Peyer's patch (tissue), 4 donors: Measurements from ENCODE around the gene RBMS1. TPM values are rescaled to one million over a fixed set of nuclear protein-coding genes. Genes with fewer than 3 reads are reported as not detected.
A peak's percentile ranks its signal among the peaks of the same experiment; 100 is the strongest.

Experiments
- DNase-seq, 3 donors: peaks; one replicate each; pipeline ENCODE4 v3.0.0-alpha.2; 2017 to 2019
- H3K27ac ChIP-seq, 4 donors: fragments of 200-600 bp; sonication (generic); one replicate each; pipeline ENCODE4 v1.5.1; 2016 to 2019
- H3K27me3 ChIP-seq, 2 donors: fragments of 200-600 bp; sonication (generic); one replicate each; pipeline ENCODE4 v1.5.1; 2019
- H3K36me3 ChIP-seq, 3 donors: fragments of 200-600 bp; sonication (generic); one replicate each; pipeline ENCODE4 v1.5.1; 2016 to 2019
- H3K4me1 ChIP-seq, 4 donors: fragments of 200-600 bp; sonication (generic); one replicate each; pipeline ENCODE4 v1.5.1; 2016 to 2019
- H3K4me3 ChIP-seq, 4 donors: fragments of 200-600 bp; sonication (generic); 1 replicate in 3 of 4; 2 replicates in 1 of 4; pipeline ENCODE4 v1.5.1; 2016 to 2019; ENCODE audit warnings: mild to moderate bottlenecking in 1 of 4
- H3K9me3 ChIP-seq, 4 donors: fragments of 200-600 bp; sonication (generic); one replicate each; pipeline ENCODE4 v1.5.1; 2016 to 2019; ENCODE audit warnings: mild to moderate bottlenecking in 1 of 4
- CTCF ChIP-seq, 6 experiments: fragments of 450-650 bp in 4 of 6; fragments of 200-600 bp in 2 of 6; sonication (generic) in 1 of 6; IDR thresholded peaks; one replicate each; pipeline ENCODE4 v1.5.1; 2017 to 2019; ENCODE audit warnings: antibody characterized with exemption in 6 of 6, mild to moderate bottlenecking in 3 of 6, moderate library complexity in 1 of 6
- POLR2A ChIP-seq, 2 donors: fragments of 450-650 bp; IDR thresholded peaks; one replicate each; pipeline ENCODE4 v1.5.1; 2017; ENCODE audit warnings: antibody characterized with exemption in 2 of 2, mild to moderate bottlenecking in 2 of 2, moderate library complexity in 2 of 2
- total RNA-seq, 4 donors: library from RNA; depleted of rRNA; stranded (reverse); fragments of >200 nt; gene quantifications; one replicate each; pipeline ENCODE4 v1.1.0, GENCODE V29; 2016

The RBMS1 gene
- total RNA-seq, 4 donors from 2014 or later, result 10.5 to 41.3 (median 18.5) TPM

GRCh38 chr2:160363961-160364360, 129.6 kb downstream of the RBMS1 start:
- H3K9me3 ChIP-seq, result no peaks in the 10 kb centered on the region
- H3K36me3 ChIP-seq, result no peaks in the 10 kb centered on the region
- H3K27ac ChIP-seq, result peak overlapping the region in 1 of 4 donors; percentile 10
- TF ChIP-seq POLR2A (IDR thresholded peaks at IDR 0.05) (no peak), CTCF (IDR thresholded peaks at IDR 0.05) (no peak)
- no peaks in the 10 kb centered on the region for H3K27me3 ChIP-seq
- DNase-seq, result no peak
- H3K4me3 ChIP-seq, result no peak overlapping the region
- H3K4me1 ChIP-seq, result peaks cover 0 to 40% (median 3%) of the 10 kb centered on the region in 4 donors

- Histone ChIP-seq H3K4me3 (no peak overlapping the region), H3K27me3 (no peaks in the 10 kb centered on the region), H3K27ac (no peak overlapping the region), H3K4me1 (peaks cover 0 to 31% (median 2%) of the 10 kb centered on the region in 4 donors), H3K9me3 (no peaks in the 10 kb centered on the region), H3K36me3 (no peaks in the 10 kb centered on the region)
- TF ChIP-seq CTCF (IDR thresholded peaks at IDR 0.05), result no peak
- no peak for TF ChIP-seq POLR2A (IDR thresholded peaks at IDR 0.05)
- DNase-seq, result no peak
Observed at GRCh38 chr2:160363055-160363454, 130.6 kb downstream of the RBMS1 start.

GRCh38 chr2:160362541-160362940, 131.1 kb downstream of the RBMS1 start:
- Histone ChIP-seq H3K36me3 (no peaks in the 10 kb centered on the region), H3K4me1 (peaks cover 0 to 25% (median 0%) of the 10 kb centered on the region in 4 donors), H3K27ac (no peak overlapping the region), H3K4me3 (no peak overlapping the region), H3K27me3 (no peaks in the 10 kb centered on the region), H3K9me3 (no peaks in the 10 kb centered on the region)
- TF ChIP-seq CTCF (IDR thresholded peaks at IDR 0.05) (no peak), POLR2A (IDR thresholded peaks at IDR 0.05) (no peak)
- DNase-seq, result no peak

DNA sequence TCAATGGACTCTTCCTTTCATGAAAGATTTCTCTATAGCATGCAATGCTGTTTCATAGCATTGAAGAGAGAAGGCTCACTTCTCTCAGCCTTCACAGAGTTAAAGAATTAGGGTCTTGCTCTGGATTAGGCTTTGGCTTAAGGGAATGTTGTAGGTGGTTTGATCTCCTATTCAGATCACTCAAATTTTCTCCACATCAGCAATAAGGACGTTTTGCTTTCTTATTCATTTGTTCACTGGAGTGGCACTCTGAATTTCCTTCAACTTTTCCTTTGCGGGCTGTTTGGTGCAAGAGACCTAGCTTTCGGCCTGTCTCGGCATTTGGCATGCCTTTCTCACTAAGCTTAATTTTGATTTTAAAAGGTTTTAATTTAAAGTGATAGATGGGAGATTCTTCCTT, 131.6 kb downstream of the RBMS1 start:
- no peak for TF ChIP-seq POLR2A (IDR thresholded peaks at IDR 0.05)
- no peak for TF ChIP-seq CTCF (IDR thresholded peaks at IDR 0.05)
- no peaks in the 10 kb centered on the region for H3K27me3 ChIP-seq
- H3K4me3 ChIP-seq, result no peak overlapping the region
- no peaks in the 10 kb centered on the region for H3K9me3 ChIP-seq
- H3K27ac ChIP-seq, result no peak overlapping the region
- DNase-seq, result no peak
- peaks cover 0 to 22% (median 0%) of the 10 kb centered on the region in 4 donors for H3K4me1 ChIP-seq
- no peaks in the 10 kb centered on the region for H3K36me3 ChIP-seq

DNA sequence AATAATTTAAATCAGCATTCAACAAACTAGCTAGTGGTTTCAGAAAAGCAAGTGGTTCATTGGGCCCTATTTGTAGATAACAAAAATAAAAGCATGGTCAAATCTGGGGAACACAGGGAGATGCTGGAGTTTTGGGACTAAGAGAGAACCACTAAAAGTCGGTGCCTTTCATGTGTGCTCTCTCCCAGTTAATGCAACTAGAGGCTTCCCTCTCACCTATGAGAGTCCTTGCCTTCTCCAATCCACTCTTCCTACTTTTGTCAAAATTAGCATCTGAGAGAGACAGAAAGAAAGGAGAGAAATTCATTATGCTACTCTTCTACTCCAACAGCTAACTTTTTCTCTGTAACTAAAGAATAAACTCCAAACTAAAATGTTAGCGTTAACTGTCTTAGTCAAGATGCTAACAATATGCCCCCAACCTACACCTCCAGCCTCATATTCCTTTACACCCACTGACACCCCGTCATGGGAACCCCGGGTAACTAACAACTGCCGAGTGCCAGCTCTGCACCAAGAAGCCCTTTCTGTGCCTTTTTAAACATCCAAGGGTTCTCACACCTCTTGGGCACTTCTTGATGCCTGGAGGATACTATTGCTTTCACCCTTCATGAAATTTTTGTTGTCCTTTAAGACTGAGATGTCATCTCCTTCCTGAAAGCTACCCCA, 133.4 kb downstream of the RBMS1 start:
- H3K27ac ChIP-seq, result no peak overlapping the region
- no peak overlapping the region for H3K4me3 ChIP-seq
- TF ChIP-seq POLR2A (IDR thresholded peaks at IDR 0.05), result no peak
- TF ChIP-seq CTCF (IDR thresholded peaks at IDR 0.05), result no peak
- no peaks in the 10 kb centered on the region for H3K36me3 ChIP-seq
- no peaks in the 10 kb centered on the region for H3K9me3 ChIP-seq
- H3K4me1 ChIP-seq, result peaks cover 0 to 6% (median 0%) of the 10 kb centered on the region in 4 donors
- no peaks in the 10 kb centered on the region for H3K27me3 ChIP-seq
- DNase-seq, result no peak
